SK-N-SH treated with all-trans-retinoic acid at 6 μM for 48 hours (cell line): Measurements from ENCODE around the gene ANO6.

ENCODE experiments used
- ARNTL ChIP-seq: fragments of 450-650 bp; formaldehyde crosslinking; IDR thresholded peaks from 2 replicates; pipeline ENCODE4 v1.5.0; 2020; ENCODE audit warnings: low read depth, mild to moderate bottlenecking, moderate library complexity, borderline replicate concordance
- ISL1 ChIP-seq: fragments of 250-450 bp; sonication (Bioruptor Pico); IDR thresholded peaks from 2 replicates; pipeline ENCODE4 v2.1.2; 2022; ENCODE audit warnings: mild to moderate bottlenecking, moderate library complexity
- RARB ChIP-seq: fragments of 250-450 bp; sonication (Bioruptor Pico); IDR thresholded peaks from 2 replicates; pipeline ENCODE4 v1.8.0; 2021; ENCODE audit warnings: mild to moderate bottlenecking, moderate library complexity
- SNAI2 ChIP-seq: fragments of 250-450 bp; sonication (Bioruptor Pico); IDR thresholded peaks from 2 replicates; pipeline ENCODE4 v1.5.0; 2020; ENCODE audit warnings: mild to moderate bottlenecking, moderate library complexity

DNA sequence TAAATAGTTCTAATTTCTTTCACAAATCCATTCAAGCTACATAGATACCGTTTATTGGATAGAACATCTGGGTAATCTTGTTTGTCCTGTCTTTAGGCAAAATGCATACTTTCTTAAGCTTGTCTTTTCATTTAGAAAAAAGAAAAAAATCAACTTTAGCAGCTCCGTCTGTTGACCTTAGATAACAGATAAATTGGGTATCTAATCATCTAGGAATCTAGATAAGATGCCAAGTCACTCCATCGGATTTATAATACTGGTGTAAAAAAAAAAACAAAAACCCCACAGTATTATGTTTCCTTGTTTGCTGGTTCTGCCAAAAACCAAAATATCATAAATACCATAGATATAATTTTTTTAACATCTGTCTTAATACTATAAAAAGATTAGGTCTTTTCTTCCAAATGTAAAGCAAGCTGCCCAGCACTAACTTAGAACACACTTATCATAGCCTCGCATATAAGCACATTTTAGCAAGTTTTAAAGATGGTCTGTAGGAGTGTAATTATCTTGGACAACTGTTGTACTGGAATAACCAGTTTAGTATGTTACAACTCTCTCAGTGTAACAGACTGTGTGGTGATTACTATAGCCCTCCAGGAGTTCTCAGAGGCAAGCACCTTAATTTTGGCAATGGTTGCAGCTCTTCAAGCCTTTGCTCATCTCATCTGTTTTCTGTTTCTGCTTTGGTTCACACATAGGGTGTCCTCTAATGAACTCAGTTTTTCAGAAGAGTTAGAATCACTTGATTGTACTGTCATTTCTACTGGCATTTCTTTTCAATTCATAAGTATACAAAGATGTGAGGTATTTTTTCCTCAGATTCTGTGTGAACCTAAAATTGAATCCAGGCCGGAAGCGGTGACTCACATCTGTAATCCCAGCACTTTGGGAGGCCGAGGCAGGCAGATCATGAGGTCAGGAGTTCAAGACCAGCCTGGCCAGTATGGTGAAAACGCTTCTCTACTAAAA lies 83.1 kb downstream of the ANO6 start:
- TF ChIP-seq RARB (CRISPR knock-in tag) (no peak), ARNTL (no peak), SNAI2 (CRISPR knock-in tag) (no peak), ISL1 (peak; percentile 36; the same call in 1 of the 2 replicates)
